ENCODE data around the gene RAB42.
"Not testable (repeated sequence)": the region's sequence is repeated elsewhere in the genome, so short reads cannot be mapped to it uniquely, and the experiment has no call there.

Gene RAB42, protein sequence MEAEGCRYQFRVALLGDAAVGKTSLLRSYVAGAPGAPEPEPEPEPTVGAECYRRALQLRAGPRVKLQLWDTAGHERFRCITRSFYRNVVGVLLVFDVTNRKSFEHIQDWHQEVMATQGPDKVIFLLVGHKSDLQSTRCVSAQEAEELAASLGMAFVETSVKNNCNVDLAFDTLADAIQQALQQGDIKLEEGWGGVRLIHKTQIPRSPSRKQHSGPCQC
- total RNA-seq = 0 to 0.06 reads per million in 2 experiments

- DNase-seq (ENCODE audit: low read depth) = no peak
Observed at GRCh38 chr1:28591708-28592320, at the start of gene RAB42. TSS of gene RAB42 (plus strand) at chr1:28592265. CDS start at chr1:28592512, 247 bp downstream.

- DNase-seq (ENCODE audit: low read depth) = no peak
Observed at GRCh38 chr1:28545246-28545628, 46.8 kb upstream of the RAB42 start.

DNA sequence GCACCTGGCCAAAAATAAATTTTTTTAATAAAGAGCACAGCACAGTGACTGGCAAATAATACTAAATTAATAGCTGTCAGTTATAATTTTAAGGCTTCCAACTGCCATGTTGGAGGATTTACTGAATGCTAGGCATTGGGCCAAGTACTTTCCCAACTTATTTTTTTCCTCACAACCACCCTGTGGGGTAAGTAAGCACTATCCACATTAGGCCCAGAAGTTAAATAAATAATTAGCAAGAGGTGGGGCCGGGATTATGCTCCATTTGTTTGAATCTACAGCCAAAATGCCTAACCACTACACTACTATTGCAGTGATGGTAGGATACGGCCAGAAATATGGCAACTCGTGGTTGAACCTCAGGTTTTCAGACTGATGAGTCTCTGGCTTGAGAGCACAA is 43.7 kb upstream of the RAB42 start:
- no peak for DNase-seq (ENCODE audit: low read depth)

- DNase-seq (ENCODE audit: low read depth) = no peak
Observed at GRCh38 chr1:28551381-28551780, 40.7 kb upstream of the RAB42 start.

- DNase-seq (ENCODE audit: low read depth) = peak; percentile 95
Observed at GRCh38 chr1:28552758-28553663, 39.1 kb upstream of the RAB42 start, which contains the start of gene TRNAU1AP. TSS of gene TRNAU1AP (plus strand) at chr1:28553085. CDS start at chr1:28553111, 26 bp downstream.

- DNase-seq (ENCODE audit: low read depth) = no peak
Observed at GRCh38 chr1:28560886-28561285, 31.2 kb upstream of the RAB42 start.

- DNase-seq (ENCODE audit: low read depth) = no peak
Observed at GRCh38 chr1:28564310-28564709, 27.8 kb upstream of the RAB42 start.

GRCh38 chr1:28565040-28565439 is 27.0 kb upstream of the RAB42 start:
- DNase-seq (ENCODE audit: low read depth) = no peak

- DNase-seq (ENCODE audit: low read depth) = no peak
Observed at GRCh38 chr1:28565726-28566125, 26.3 kb upstream of the RAB42 start.

GRCh38 chr1:28566931-28567330 is 25.1 kb upstream of the RAB42 start:
- DNase-seq (ENCODE audit: low read depth) = no peak

GRCh38 chr1:28571911-28572310 is 20.2 kb upstream of the RAB42 start:
- DNase-seq (ENCODE audit: low read depth) = no peak

DNA sequence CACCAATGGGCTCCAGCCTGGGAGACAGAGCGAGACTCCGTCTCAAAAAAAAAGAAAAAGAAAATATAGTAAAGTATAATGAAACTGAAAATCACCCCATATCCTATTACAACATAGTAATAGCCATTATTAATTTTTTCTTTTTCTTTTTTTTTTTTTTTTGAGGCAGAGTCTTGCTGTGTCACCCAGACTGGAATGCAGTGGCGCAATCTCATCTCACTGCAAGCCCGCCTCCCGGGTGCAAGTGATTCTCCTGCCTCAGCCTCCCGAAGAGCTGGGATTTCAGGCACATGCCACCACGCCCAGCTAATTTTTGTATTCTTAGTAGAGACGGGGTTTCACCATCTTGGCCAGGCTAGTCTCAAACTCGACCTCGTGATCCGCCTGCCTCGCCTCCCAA is 19.2 kb upstream of the RAB42 start:
- not testable (repeated sequence) for DNase-seq (ENCODE audit: low read depth)

- no peak for DNase-seq (ENCODE audit: low read depth)
Observed at GRCh38 chr1:28573564-28573963, 18.5 kb upstream of the RAB42 start.

GRCh38 chr1:28577052-28577678 is 14.9 kb upstream of the RAB42 start:
- DNase-seq (ENCODE audit: low read depth) = no peak

DNA sequence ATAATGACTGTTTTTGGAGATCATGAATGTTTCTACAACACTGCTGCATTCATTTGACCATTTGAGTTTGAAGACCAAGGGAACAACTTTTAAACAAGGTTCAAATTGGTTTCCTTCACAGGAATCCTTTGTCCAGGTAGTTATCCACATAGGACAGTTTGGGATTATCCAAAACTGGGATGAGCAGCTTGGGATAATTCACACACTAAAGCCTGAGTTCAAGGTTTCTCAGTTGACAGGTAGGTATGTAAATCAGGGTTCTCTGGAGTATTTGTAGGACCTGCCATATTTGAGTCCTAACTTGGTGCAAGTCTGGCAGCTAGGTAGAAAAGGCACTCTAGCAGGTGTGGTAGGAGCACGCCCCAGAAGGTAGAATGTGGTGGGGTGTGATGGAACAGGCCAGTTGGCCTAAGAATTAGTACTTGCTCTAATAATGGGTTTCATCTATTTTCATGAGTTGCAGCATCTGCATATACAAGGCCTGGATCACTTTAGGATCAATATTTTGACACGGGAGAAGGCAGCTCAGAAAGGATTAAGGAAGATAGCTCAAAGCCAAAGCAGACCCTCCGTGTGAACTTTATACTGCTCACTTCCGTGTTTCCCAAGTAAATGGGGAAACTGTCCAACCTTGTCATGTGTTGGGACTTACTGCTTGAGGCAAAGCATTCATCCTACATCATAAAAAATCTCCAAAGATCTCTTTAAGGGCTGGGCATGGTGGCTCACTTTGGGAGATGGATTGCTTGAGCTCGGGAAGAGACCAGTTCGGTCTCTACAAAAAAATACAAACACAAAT is 14.1 kb upstream of the RAB42 start:
- no peak for DNase-seq (ENCODE audit: low read depth)

GRCh38 chr1:28578696-28579218 is 13.3 kb upstream of the RAB42 start:
- no peak for DNase-seq (ENCODE audit: low read depth)

DNA sequence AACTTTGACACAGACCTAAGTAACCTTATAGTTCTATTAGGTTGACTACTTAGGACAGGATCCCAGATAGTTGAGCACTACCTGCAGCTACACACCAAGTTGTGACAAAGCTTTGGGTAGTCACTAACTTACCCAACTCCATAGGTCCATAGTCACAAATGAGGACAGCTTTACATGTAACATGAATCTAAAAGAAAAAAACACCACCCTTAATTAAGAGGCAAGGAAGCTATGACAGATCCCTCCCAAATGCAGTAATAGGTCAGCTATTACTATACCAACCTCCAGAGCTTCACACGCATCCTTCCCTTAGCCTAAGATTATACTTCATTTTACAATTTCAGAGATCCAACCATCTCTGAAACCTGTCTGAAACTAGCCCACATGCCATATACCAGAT is 12.7 kb upstream of the RAB42 start:
- DNase-seq (ENCODE audit: low read depth) = no peak

- DNase-seq (ENCODE audit: low read depth) = peak; percentile 53
Observed at GRCh38 chr1:28580722-28581530, 11.1 kb upstream of the RAB42 start.

DNA sequence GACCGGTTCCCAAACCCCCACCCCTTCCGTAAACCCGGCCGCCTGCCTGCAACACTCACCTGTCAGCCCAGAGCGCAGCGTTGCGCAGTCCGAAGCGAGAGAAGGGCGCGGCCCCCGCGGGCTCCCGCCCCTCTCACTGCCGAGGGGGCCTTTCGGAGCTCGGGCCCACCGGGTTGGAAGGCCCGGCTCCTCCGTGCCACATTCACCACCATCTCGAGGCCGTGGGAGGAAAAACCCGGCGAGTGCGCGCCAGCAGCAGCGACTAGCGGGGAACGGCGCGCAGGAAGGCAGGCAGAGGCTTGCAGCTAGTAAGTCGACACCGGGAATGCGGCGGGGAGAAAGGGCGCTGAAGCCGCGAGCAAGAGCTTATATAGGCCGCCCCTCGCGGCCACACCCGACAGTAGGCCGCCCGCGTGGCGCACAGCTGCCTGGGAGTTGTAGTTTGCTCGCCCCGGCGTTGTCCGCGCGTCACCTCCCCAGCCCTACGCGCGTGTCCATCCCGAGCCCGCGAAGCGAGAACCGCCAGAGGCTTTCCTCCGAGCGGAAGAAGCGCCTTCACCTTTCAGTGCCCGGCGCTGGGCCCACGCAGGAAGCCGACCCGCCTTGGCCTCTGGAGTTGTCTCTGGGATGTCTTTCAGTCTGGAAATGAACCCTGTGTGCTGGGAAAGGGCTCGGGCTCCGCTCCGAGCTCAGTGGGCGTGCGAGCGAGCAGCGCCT is 10.4 kb upstream of the RAB42 start:
- DNase-seq (ENCODE audit: low read depth) = peak; percentile 89

DNA sequence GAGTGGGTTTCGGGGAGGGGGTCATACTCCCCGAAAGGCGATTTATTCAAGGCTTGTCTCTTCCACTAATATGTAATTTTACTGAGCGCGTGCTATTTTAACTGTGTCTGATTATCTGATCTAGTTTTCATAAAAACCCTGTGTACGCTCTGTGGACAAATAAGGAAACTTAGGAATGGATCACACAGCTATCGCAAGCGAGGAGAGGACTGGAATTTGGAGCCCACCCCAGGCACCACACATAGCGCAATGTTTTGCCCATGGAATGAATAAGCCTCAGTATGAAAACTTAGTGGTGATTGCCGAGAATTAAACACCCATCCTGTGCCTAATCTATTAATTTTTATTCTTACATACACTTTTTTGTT is 9.8 kb upstream of the RAB42 start:
- no peak for DNase-seq (ENCODE audit: low read depth)

Data from T follicular helper cell (primary cell).